Measurements from ENCODE around the gene CYTH4. TPM values are rescaled to one million over a fixed set of nuclear protein-coding genes. Genes with fewer than 3 reads are reported as not detected.

CYTH4 gene
- total and polyA plus RNA-seq, 2 of the 8 experiments (the other 6 are each of a cell fraction or from before 2014, with no cell fraction given) = 0.09 TPM; not detected in 1

DNA sequence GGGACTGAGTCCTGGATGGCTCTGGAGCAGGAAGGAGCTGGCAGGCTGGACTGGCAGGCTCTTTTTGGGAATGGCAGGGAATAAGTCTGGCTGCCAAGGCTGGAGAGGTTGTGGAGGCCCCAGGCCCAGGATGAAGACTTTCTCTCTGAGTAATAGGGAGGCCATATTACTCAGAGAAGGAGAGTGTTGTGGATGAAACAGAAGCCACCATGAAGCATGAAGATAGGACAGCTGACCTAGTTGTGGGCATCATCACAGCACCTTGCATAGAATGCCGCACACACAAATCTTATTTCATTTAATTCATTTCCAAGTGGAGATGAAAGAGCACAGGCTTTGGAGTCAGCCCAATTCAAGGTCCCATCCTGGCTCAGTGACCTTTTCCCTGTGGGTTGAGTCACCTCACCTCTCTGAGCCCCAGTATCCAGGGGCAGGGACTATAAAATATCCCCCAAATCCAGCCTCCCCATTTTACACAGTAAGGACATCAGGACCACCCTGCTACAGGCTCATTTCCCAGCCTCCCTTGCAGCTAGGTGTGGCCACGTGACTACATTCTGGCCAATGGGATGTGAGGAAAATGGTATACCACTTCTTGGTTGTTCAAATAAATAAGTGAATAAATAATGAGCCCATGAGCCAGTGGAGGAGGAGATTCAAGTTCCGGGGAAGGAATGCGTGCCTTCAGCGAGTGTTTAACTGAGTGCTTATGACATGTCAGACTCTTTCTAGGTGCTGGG lies 9.4 kb downstream of the CYTH4 start:
- no peak overlapping the region for H4K5ac ChIP-seq (ENCODE audit: insufficient read length, low read depth, low read length)
- POLR2A ChIA-PET (ENCODE audit: partially characterized antibody) = no interaction called here
- CTCF ChIA-PET (ENCODE audit: partially characterized antibody) = interaction anchor here (1.1 kb wide), 1 partner anchor 40 kb away, joined by 3 read pairs; no protein-coding TSS in a partner anchor

More for the DNA sequence above, 9.4 kb downstream of the CYTH4 start:
- Histone ChIP-seq H2AK5ac (ENCODE audit: low read depth, low read length) (no peak overlapping the region), H2BK12ac (ENCODE audit: low read depth, low read length) (no peak overlapping the region), H3K14ac (ENCODE audit: insufficient read length) (no peak overlapping the region), H2BK15ac (ENCODE audit: low read length) (no peak overlapping the region), H3K36me3 (ENCODE audit: control insufficient read depth in 2 of 4, insufficient read depth in 4 of 4, low read length in 3 of 4) (no peaks in the 10 kb centered on the region), H4K8ac (ENCODE audit: extremely low read depth, insufficient read depth, low read length) (no peak overlapping the region), H3K56ac (replicated peaks; ENCODE audit: insufficient read length, low read depth, low read length) (no peak overlapping the region), H3K79me2 (ENCODE audit: control insufficient read depth in 1 of 2, insufficient read depth in 2 of 2, low read length in 2 of 2) (no peaks in the 10 kb centered on the region), H3K27ac (ENCODE audit: low read depth, low read length) (no peak overlapping the region), H3K4me1 (replicated peaks in 1 of 4; ENCODE audit: control insufficient read depth in 3 of 4, insufficient read depth in 4 of 4, low read length in 3 of 4) (peaks cover 0 to 6% (median 3%) of the 10 kb centered on the region in 4 experiments; a peak in 3 of 7 replicates), H3K18ac (ENCODE audit: extremely low read depth, low read length) (no peak overlapping the region), H3K4me3 (ENCODE audit: extremely low read depth in 1 of 4, insufficient read depth in 2 of 4, low read depth in 3 of 4, low read length in 4 of 4) (no peak overlapping the region), H3K79me1 (ENCODE audit: low read depth, low read length) (no peaks in the 10 kb centered on the region), H3K9ac (replicated peaks in 1 of 4; ENCODE audit: extremely low read depth in 1 of 4, low read depth in 3 of 4, low read length in 3 of 4) (no peak overlapping the region), H3K9me3 (ENCODE audit: insufficient read depth in 2 of 2, low read depth in 1 of 2, low read length in 1 of 2) (peaks cover 0 to 5% of the 10 kb centered on the region in 2 experiments; a peak in 2 of 4 replicates), H2BK120ac (replicated peaks; ENCODE audit: low read depth, low read length) (no peak overlapping the region), H3K23me2 (ENCODE audit: low read depth, low read length) (no peaks in the 10 kb centered on the region; the same call in 1 of the 2 replicates), H2BK5ac (ENCODE audit: low read depth, low read length) (no peak overlapping the region), H4K91ac (replicated peaks; ENCODE audit: insufficient read length, low read length) (no peak overlapping the region), H3K4ac (replicated peaks; ENCODE audit: insufficient read length, low read depth, low read length) (no peak overlapping the region), H2BK20ac (ENCODE audit: low read length) (no peak overlapping the region), H3K27me3 (replicated peaks in 1 of 4; ENCODE audit: control insufficient read depth in 3 of 4, extremely low read depth in 1 of 4, insufficient read depth in 3 of 4, low read length in 3 of 4) (no peaks in the 10 kb centered on the region; a peak in 3 of 7 replicates), H3K23ac (ENCODE audit: insufficient read length) (no peak overlapping the region), H3K4me2 (ENCODE audit: insufficient read depth in 1 of 2, low read depth in 2 of 2, low read length in 2 of 2) (no peak overlapping the region), H2AFZ (ENCODE audit: low read length) (no peak overlapping the region), H4K20me1 (replicated peaks in 1 of 2; ENCODE audit: control insufficient read depth in 1 of 2, insufficient read depth in 2 of 2, low read length in 2 of 2) (no peaks in the 10 kb centered on the region)
- WGBS, 2 experiments (ENCODE audit: extremely low coverage in 1 of 2, insufficient coverage in 1 of 2, insufficient read length in 1 of 2, insufficient replicate concordance in 2 of 2, low coverage in 1 of 2, low lambda C conversion rate in 2 of 2, missing lambda C conversion rate in 1 of 2) = 87% methylated on average over 5 of the region's 5 CpGs; no CpG with 5 or more reads in 1 of the 2 experiments
- DNase-seq (ENCODE audit: low read depth in 1 of 2, low spot score in 2 of 2) = no peak
- FAIRE-seq = no peak
- TF ChIP-seq SP2 (IDR thresholded peaks at IDR 0.05; ENCODE audit: low read length) (no peak), CEBPB (IDR thresholded peaks at IDR 0.05; ENCODE audit: low read depth, low read length) (no peak), KDM5A (IDR thresholded peaks at IDR 0.05; ENCODE audit: low read length) (no peak)
- TF ChIP-seq, protein P1, sequence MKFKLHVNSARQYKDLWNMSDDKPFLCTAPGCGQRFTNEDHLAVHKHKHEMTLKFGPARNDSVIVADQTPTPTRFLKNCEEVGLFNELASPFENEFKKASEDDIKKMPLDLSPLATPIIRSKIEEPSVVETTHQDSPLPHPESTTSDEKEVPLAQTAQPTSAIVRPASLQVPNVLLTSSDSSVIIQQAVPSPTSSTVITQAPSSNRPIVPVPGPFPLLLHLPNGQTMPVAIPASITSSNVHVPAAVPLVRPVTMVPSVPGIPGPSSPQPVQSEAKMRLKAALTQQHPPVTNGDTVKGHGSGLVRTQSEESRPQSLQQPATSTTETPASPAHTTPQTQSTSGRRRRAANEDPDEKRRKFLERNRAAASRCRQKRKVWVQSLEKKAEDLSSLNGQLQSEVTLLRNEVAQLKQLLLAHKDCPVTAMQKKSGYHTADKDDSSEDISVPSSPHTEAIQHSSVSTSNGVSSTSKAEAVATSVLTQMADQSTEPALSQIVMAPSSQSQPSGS (IDR thresholded peaks at IDR 0.05; ENCODE audit: low read length) = no peak

Data from H1 (cell line).